Measurements from ENCODE around the gene GFOD1.

The GFOD1 gene

DNA sequence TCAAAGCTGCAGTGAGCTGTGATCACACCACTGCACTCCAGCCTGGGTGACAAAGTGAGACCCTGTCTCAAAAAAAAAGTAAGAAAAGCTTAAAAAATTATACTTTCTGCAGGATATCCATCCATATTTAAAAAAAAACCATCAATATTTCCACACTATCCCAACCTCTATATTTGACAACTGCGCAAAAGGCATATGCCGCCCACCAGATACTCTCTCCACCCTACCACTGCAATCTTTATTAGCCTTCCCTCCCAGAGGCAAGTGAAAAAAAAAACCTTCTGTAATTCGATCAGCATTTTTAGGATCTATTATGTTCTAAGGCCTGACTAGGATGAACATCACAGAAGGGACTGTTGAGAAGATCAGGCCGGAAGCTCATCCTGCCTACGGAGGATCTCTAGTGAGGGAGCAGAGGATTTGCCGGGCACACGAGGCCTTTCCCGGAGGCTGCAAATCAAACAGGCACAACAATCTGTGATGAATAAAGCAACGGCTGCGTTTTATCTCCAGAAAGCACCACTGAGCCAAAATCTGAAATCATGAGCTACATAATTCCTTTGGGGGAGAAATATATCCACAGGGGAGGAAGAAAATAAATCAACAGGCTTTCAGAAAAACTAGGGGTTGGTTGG lies 65.9 kb downstream of the GFOD1 start:
- DNase-seq: no peak

GRCh38 chr6:13420269-13420668 lies 67.1 kb downstream of the GFOD1 start:
- no peak for DNase-seq

- no peak for DNase-seq
Observed at GRCh38 chr6:13419422-13420195, 67.8 kb downstream of the GFOD1 start.

- DNase-seq: no peak
Observed at GRCh38 chr6:13418844-13419243, 68.6 kb downstream of the GFOD1 start.

DNA sequence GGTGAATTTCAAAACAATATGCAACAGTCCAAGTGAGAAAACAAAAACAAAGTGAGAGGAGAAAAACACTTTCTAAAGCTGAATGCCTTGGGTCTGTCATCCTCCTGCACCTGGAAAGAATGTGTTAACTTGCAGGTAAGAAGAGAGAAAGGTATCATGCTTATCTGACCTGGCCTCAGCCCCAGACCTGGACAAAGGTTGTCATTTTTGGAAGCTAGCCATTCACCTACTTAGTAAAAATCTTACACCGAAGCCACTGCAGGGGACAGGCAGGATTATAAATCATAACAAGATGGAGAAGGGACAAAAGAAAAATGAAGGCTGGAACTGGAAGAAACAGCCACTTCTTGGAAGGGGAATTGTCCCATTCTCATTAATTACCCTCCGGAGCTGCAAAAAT lies 69.4 kb downstream of the GFOD1 start:
- DNase-seq: no peak

DNA sequence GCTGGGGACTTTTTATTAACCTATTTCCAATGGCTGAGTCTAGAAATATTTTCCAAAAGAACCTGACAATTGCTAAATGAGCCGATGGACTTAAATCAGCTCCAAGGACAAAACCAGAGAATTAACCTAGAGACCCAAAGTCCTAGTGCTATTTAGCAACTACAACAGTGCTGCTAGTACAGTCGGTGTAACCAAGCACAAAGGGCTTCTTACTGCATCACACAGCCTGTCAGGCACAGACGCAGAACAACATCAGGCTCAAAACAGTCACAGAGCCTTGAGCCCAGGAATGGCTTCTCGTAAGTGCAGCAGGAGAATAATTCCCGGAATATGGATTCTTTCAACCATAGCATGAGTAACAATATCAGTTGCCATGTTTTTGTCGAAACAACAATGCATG lies 70.0 kb downstream of the GFOD1 start:
- no peak for DNase-seq

GRCh38 chr6:13415283-13415682 lies 72.1 kb downstream of the GFOD1 start:
- no peak for DNase-seq

GRCh38 chr6:13413900-13414555 lies 73.4 kb downstream of the GFOD1 start:
- DNase-seq: no peak

- no peak for DNase-seq
Observed at GRCh38 chr6:13413466-13413862, 73.9 kb downstream of the GFOD1 start.

- no peak for DNase-seq
Observed at GRCh38 chr6:13412639-13413465, 74.5 kb downstream of the GFOD1 start.

GRCh38 chr6:13412211-13412610 lies 75.2 kb downstream of the GFOD1 start:
- DNase-seq: no peak

- DNase-seq: no peak
Observed at GRCh38 chr6:13411484-13411883, 75.9 kb downstream of the GFOD1 start.

DNA sequence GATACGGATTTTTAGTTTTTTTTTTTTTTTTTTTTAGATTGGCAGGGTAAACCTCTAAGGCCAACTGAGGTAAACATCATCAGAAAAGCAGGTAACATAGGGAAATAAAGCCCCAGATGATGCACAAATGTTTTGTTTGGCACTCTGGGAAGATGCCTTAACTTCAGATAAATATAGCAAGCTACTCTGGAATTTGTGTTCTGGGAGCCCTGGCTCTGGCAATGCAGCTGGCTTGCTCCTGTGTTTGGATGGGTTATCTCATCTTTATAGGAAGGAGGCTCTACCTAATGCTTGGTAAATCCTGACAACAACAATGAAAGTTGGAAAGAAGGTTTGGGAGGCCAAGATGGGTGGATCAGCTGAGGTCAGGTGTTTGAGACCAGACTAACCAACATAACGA lies 77.4 kb downstream of the GFOD1 start:
- DNase-seq: no peak

DNA sequence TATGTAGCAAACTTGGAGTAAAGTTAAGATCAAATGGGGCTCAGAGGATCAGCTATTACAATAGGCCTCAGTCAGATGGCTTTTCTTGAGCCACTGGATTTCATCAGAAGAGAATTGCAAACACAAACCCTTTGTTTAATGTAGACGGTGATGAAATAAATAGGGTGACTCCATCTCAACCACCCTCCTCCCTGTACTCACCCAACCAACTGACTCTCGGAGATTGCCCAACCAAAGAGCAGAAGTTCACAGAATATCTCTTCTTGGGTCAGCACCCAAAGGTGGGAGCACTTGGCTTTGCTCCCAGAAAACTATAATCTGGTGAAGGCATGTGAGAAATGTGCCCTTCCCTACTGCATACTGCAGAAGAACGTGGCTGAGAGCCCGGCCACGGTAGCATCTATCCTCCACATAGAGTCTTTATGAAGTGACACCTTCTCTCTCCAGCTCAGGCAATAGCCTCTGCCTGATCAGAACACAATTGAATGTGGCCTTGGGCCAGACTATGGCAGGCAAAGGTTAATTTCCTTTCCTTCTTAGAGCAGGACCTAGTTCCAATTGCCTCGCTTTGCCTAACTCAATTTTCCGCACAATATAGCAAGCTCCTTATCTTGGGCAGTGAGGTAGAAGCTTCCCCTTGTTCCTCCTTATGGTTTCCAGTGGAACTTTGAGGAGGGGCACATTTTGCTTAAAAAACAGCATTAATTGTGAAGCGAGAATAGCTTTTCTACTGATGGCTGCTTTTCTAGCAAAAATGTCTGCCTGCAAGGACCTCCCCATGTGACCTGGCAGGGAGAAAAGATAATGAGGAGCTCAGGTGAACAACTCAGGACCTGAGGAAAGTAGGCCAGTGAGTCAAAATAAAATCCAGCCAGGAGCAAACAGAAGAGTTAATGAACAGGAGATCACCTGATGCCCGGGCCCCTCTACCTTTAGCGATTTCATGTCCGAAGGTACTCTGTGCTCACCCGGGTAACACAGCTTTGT lies 79.4 kb downstream of the GFOD1 start:
- DNase-seq: no peak

- no peak for DNase-seq
Observed at GRCh38 chr6:13407368-13407708, 80.1 kb downstream of the GFOD1 start.

GRCh38 chr6:13406781-13407180 lies 80.6 kb downstream of the GFOD1 start:
- no peak for DNase-seq

GRCh38 chr6:13405961-13406477 lies 81.4 kb downstream of the GFOD1 start:
- no peak for DNase-seq

GRCh38 chr6:13404892-13405254 lies 82.5 kb downstream of the GFOD1 start:
- no peak for DNase-seq

- DNase-seq: no peak
Observed at GRCh38 chr6:13404228-13404891, 83.0 kb downstream of the GFOD1 start.

DNA sequence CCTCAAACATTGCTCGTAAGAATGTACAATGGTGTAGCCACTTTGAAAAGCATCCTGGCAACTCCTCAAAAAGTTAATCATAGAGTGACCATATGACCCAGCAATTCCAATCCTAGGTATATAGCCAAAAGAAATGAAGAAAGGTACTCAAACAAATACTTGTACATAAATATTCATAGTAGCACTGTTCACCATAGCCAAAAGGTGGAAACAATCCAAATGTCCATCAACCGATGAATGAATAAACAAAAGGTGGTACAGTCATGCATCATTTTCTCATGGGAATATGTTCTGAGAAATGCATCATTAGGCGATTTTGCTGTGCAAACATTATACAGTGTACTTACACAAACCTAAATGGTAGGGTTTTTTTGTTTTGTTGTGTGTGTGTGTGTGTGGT lies 84.7 kb downstream of the GFOD1 start:
- no peak for DNase-seq

- no peak for DNase-seq
Observed at GRCh38 chr6:13400772-13401171, 86.6 kb downstream of the GFOD1 start.

Measured in left hindlimb (tissue), 1 donor.